Measurements from ENCODE around the gene MATK. TPM values are rescaled to one million over a fixed set of nuclear protein-coding genes. Genes with fewer than 3 reads are reported as not detected.

MATK gene, protein sequence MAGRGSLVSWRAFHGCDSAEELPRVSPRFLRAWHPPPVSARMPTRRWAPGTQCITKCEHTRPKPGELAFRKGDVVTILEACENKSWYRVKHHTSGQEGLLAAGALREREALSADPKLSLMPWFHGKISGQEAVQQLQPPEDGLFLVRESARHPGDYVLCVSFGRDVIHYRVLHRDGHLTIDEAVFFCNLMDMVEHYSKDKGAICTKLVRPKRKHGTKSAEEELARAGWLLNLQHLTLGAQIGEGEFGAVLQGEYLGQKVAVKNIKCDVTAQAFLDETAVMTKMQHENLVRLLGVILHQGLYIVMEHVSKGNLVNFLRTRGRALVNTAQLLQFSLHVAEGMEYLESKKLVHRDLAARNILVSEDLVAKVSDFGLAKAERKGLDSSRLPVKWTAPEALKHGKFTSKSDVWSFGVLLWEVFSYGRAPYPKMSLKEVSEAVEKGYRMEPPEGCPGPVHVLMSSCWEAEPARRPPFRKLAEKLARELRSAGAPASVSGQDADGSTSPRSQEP
- total RNA-seq = 10 to 100 TPM; 35.8 to 38.8 TPM

GRCh38 chr19:3785938-3786824 lies at the start of gene MATK:
Gene MATK (minus strand): TSS chr19:3786381. CDS start chr19:3785135, 1,246 bp downstream.

DNA sequence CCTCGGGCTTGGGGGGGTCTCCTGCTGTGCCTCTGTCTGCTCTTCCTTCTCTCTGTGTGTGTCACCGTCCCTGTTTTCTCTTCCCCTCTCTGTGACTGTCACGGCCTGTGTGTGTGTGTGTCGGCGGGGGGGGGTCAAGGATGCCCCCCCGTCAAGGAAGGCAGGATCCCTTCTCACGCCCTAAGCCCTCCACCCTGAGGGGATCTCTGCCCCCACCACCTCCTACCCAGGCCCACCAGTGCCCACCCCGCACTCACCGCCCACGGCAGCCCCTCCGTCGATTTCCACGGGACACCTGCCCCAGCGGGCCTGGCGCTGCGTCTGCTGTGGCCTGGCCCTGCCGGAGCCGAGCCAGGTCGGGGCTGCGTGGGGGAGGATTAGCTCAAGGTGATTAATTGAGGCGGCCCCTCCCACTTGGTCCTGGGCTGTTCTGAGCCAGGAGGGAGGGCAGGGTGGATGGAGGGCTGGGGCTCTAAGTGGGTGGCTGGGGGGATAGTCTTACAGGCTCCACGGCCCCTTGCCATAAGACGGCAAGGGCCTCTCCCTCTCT lies 14.2 kb downstream of the MATK start, which contains the start of gene RAX2:
TSS of gene RAX2 (minus strand) at position 323 of the 550 bp plus-strand sequence. CDS start 486 bp downstream, outside the sequence.

DNA sequence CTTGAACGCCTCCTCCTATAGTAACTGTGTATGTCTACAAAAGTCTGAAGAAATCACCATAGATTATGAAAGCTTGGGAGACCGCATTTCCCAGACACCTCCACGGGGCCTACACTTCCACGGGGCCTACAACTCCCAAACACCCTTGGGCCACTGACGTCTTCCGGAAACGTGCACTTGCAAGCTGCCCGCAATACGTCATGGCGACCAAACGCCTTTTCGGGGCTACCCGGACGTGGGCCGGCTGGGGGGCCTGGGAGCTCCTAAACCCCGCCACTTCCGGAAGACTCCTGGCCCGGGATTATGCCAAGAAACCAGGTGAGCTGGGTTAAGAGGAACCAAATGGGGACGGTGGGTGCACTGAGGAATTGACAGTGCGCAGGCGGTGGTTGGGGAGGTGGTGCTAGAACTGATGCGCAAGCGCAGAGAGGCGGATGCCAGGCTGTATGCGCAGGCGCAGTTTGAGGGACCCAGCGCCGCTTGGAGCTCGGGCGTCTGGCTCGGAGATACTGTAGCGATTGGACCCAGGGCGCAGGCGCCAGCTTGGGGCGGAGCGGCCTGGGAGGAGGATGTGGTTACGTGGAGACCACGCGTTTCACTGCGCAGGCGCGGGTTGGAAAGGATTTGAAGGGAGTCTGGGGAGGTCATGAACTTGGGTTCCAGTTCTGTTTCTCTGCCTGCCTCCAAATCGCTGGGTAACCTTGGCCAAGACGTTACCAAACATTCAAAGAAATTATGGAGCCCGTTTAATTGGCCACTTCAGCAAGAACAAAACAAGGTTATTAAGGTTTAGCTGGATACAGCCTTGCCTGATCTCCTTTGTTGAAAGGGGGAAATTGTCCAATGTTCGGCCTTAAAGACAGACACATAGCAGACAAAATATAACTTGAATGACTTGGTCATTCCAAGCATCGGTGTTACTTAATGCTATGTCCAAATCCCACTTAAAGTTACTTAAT lies 23.4 kb downstream of the MATK start, which contains the start of gene MRPL54:
TSS of gene MRPL54 (plus strand) at position 182 of the 959 bp plus-strand sequence. CDS start at position 201, 19 bp downstream.

GRCh38 chr19:3761382-3762129 lies 24.6 kb downstream of the MATK start, which contains the start of gene APBA3:
Gene APBA3 (minus strand): TSS chr19:3761692. CDS start chr19:3760264, 1,428 bp downstream.

Other genes with a start within 250 kb of the MATK start
- gene TEKTIP1, start 247.2 kb downstream of the MATK start, total RNA-seq = 1 to 10 TPM; 5.7 to 6.1 TPM
- gene MFSD12, start 228.8 kb downstream of the MATK start, total RNA-seq = 10 to 100 TPM; 80.6 to 82.9 TPM
- gene HMG20B, start 213.4 kb downstream of the MATK start, total RNA-seq = 10 to 100 TPM; 50.4 to 54.3 TPM
- 1 to 10 TPM; 2.9 to 3.0 TPM for gene GIPC3, start 200.9 kb downstream of the MATK start, total RNA-seq
- 1 to 10 TPM; 3.8 TPM for gene TBXA2R, start 179.5 kb downstream of the MATK start, total RNA-seq
- gene CACTIN, start 159.6 kb downstream of the MATK start, total RNA-seq = 10 to 100 TPM; 29.1 to 30.9 TPM
- 10 to 100 TPM; 19.9 to 22.1 TPM for gene PIP5K1C, start 85.9 kb downstream of the MATK start, total RNA-seq
- 1 to 10 TPM; 4.1 to 6.0 TPM for gene TJP3, start 78.0 kb downstream of the MATK start, total RNA-seq
- gene APBA3, start 24.7 kb downstream of the MATK start, total RNA-seq = 10 to 100 TPM; 53.7 to 54.5 TPM
- 10 to 100 TPM; 83.6 to 84.8 TPM for gene MRPL54, start 23.7 kb downstream of the MATK start, total RNA-seq
- not detected for gene RAX2, start 14.2 kb downstream of the MATK start, total RNA-seq
- gene ZFR2, start 82.7 kb upstream of the MATK start, total RNA-seq = under 1 TPM; 0.14 to 0.40 TPM
- not detected for gene ATCAY, start 94.3 kb upstream of the MATK start, total RNA-seq
- gene NMRK2, start 146.7 kb upstream of the MATK start, total RNA-seq = not detected
- 10 to 100 TPM; 37.1 to 37.9 TPM for gene DAPK3, start 184.7 kb upstream of the MATK start, total RNA-seq
- 1,000 to 10,000 TPM; 2,716 to 2,731 TPM for gene EEF2, start 199.1 kb upstream of the MATK start, total RNA-seq
- 10 to 100 TPM; 28.1 to 28.5 TPM for gene PIAS4, start 221.4 kb upstream of the MATK start, total RNA-seq